Measurements from ENCODE around the gene CAPN13. TPM values are rescaled to one million over a fixed set of nuclear protein-coding genes. Genes with fewer than 3 reads are reported as not detected.

Gene CAPN13
- total and polyA plus RNA-seq, 11 donors = not detected

GRCh38 chr2:30722936-30723725, 84.1 kb downstream of the CAPN13 start:
- H3K27ac ChIP-seq = no peak overlapping the region
- H3K27me3 ChIP-seq = peaks cover 0 to 35% (median 4%) of the 10 kb centered on the region in 9 donors
- no peak overlapping the region for H3K4me3 ChIP-seq
- intact Hi-C loops (cut with DNase I) = no loop called here
- no peaks in the 10 kb centered on the region for H3K4me1 ChIP-seq
- 77 to 81% (median 78%) methylated on average over 4 of the region's 4 CpGs for WGBS, 4 donors
- TF ChIP-seq CTCF (IDR thresholded peaks at IDR 0.05) (no peak), POLR2A (IDR thresholded peaks at IDR 0.05) (no peak)
- ATAC-seq (no peak), DNase-seq (no peak)
- H3K36me3 ChIP-seq = no peaks in the 10 kb centered on the region
- no peaks in the 10 kb centered on the region for H3K9me3 ChIP-seq

- ATAC-seq (no peak), DNase-seq (no peak)
- H3K9me3 ChIP-seq = no peaks in the 10 kb centered on the region
- no peaks in the 10 kb centered on the region for H3K4me1 ChIP-seq
- peaks cover 0 to 27% (median 4%) of the 10 kb centered on the region in 9 donors for H3K27me3 ChIP-seq
- intact Hi-C loops (cut with DNase I) = no loop called here
- H3K27ac ChIP-seq = no peak overlapping the region
- 72 to 83% (median 79%) methylated on average over 6 of the region's 6 CpGs for WGBS, 4 donors
- no peaks in the 10 kb centered on the region for H3K36me3 ChIP-seq
- TF ChIP-seq CTCF (IDR thresholded peaks at IDR 0.05) (no peak), POLR2A (IDR thresholded peaks at IDR 0.05) (no peak)
- H3K4me3 ChIP-seq = no peak overlapping the region
These were observed 85.3 kb downstream of the CAPN13 start for GRCh38 chr2:30721668-30722647.

GRCh38 chr2:30721241-30721640, 86.0 kb downstream of the CAPN13 start:
- Histone ChIP-seq H3K27ac (no peak overlapping the region), H3K36me3 (no peaks in the 10 kb centered on the region), H3K4me1 (no peaks in the 10 kb centered on the region), H3K9me3 (no peaks in the 10 kb centered on the region), H3K27me3 (peaks cover 0 to 24% (median 4%) of the 10 kb centered on the region in 9 donors), H3K4me3 (no peak overlapping the region)
- DNase-seq = no peak
- ATAC-seq = no peak
- intact Hi-C loops (cut with DNase I) = no loop called here
- TF ChIP-seq POLR2A (IDR thresholded peaks at IDR 0.05) = no peak
- no peak for TF ChIP-seq CTCF (IDR thresholded peaks at IDR 0.05)
- 80 to 85% (median 82%) methylated on average over 2 to 4 of the region's 4 CpGs for WGBS, 4 donors

All from heart left ventricle (tissue), 16 donors.